Activated T-cell treated with anti-CD3 and anti-CD28 coated beads, Interleukin-2, amount 50 U/mL, for 48 hours (primary cell): ENCODE results near the gene IKBKE.
A peak's percentile ranks its signal among the peaks of the same experiment; 100 is the strongest.

Experiments used
- DNase-seq, 2 experiments: peaks; one replicate each; pipeline ENCODE4 v3.0.0-alpha.2; 2020

The IKBKE gene

GRCh38 chr1:206514813-206515387, 44.6 kb downstream of the IKBKE start:
- DNase-seq = no peak

DNA sequence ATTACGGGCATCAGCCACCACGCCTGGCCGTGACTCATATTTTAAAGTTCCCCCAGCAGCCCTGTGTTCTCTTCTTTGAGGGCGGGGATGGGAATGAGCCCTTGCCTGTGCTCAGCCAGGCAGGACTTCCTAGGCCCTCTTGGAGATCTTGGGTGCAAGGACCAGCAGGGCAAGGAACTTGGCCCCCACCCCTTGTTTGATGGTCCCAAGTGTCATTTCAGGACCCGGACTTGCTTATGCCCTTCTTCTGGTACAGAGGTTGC, 46.4 kb downstream of the IKBKE start:
- no peak for DNase-seq

GRCh38 chr1:206517784-206518183, 47.5 kb downstream of the IKBKE start:
- DNase-seq = no peak

DNA sequence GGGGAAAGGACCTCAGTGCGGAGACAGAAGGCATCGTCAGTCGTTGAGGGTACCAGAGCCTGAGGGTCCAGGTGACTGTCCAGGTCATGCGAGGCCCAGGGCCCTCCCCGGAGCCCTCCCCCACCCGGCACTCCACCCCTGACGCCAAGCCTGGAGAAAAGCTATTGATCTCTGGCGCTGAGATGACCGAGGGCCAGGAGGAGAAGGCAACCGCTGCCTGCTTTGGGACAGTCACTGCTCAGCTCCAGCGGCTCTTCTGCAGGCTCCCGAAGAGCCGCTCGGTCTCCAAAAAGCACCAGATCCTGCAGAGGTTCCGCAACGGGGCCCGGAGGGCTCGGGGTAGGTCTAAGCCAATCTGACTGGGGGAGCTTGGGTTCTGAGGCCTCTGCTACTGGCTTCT, 47.9 kb downstream of the IKBKE start:
- DNase-seq = no peak

DNA sequence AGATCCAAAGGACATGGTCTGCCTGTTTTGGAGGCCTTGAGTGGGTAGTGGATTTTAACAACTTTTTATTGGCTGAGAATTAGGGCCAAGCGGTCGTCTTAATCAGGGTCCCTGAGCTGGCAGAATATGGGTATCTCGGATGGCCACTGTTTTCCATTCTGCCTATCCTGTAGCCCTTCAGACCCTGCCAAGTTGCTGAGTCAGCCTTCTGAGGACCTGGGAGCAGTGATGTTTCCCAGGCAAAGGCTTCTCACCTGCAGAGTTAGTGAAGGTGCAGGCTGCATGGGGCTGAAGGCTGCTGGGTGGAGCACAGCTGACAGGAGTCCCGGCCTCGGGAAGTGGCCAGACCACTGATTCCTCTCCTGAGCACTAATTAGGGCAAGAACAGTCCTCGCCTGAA, 48.5 kb downstream of the IKBKE start:
- no peak for DNase-seq

- DNase-seq = no peak
Observed at GRCh38 chr1:206521127-206521526, 50.9 kb downstream of the IKBKE start.

GRCh38 chr1:206521694-206522402, 51.6 kb downstream of the IKBKE start:
- no peak for DNase-seq

DNA sequence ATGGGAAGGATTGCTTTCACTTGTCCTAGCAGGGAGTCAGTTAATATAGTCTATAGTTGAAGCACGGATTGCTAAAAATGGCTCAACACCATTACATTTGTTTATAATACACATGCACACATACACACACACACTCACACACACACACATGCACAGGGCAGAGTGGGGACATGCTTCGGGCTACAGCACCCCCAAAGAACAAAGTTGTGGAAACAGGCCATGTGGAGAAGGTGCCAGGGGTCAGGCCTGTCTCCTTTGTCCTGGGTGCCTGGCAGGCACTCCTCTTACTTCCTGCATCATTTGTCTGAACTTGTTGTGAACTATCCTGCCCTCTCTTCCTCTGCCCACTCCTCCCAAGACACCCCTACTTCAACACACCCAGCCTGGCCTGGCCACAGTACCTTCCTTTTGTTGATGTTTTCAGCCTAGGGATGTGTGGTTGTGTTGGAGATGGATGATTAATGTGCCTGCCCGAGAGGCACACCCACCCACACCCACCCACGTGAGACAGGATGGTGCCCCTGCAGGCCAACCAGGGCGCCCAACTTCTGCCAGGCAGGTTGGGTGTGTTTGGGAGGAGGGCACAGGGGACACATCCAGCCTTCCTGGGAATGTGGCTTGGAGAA, 54.6 kb downstream of the IKBKE start:
- DNase-seq = no peak

DNA sequence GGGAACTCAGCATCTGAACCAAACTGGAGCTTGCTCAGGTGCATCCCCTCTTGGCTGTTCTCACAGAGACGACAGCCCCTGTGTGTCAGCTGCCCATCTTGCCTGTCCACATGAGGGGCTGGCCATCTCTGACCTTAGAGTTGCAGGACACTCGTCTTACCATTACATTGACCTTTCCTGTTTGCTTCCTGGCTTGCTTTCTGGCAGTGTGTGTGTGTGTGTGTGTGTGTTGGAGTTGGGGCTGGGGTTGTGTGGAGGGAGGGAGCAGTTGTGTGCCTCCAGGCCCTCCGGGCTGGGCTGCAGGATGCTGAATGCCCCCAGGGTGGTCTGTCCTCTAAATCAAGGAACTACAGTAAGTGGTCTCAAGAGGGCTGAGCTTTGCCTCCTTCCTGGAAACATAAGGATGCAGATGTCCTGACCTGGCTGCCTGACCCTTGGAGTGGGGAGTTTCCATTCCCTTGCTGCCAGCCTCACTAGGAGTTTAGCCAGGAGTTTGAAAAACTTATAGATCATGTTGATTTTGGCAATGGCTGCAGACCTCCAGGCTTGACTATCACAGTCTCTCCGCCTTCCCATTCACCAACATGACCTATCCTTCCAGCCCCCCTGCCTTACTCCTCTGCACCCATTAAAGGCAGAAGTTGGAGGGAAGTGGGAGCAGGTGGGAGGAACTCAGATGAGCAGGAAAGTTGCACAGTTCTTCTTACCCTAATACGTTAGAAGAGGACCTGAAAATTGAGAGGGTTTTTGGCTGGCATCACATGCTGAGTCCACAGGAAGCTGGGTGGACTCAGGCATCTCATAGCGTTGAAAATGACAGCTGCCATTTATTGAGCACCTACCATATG, 56.0 kb downstream of the IKBKE start:
- DNase-seq = no peak

- no peak for DNase-seq
Observed at GRCh38 chr1:206529425-206529824, 59.1 kb downstream of the IKBKE start.

DNA sequence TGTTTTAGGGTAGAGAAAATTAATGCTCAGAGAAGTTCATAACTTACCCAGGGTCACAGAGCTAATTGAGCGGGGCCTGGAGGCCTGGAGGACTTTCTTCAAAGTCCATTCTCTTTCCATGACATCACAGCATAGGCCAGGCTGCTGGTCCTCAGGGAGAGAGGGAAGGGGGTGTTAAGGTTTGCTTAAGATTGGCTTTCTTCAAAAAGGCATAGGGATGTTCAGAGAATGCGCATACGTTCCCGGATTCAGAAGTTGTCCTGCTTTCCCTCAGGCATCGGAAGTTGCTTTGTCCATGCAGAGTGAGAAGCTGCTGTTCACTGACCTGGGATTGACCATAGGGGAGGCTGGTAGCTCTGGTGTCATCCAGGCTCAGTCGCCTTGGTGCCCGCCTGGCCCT, 62.1 kb downstream of the IKBKE start:
- DNase-seq = no peak

DNA sequence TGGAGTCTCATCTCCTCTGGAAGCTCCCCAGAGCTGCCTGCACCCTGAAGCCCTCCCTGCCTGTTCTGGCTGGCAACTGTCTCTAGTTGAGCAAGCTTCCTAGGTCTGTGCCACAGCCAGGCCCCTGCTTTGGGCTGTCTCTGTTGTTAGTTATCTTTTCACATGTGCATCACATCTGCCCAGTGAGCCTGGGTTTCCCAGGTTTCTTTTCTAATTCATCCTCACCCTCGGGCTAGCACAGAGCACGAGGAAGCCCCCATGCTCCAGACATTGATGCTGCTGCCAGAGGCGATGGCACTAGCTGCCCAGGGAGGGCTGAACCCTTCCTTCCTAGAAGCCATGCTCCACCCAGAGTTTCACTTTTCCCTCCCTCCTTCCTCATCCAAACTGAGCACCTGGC, 64.3 kb downstream of the IKBKE start:
- DNase-seq = no peak

DNA sequence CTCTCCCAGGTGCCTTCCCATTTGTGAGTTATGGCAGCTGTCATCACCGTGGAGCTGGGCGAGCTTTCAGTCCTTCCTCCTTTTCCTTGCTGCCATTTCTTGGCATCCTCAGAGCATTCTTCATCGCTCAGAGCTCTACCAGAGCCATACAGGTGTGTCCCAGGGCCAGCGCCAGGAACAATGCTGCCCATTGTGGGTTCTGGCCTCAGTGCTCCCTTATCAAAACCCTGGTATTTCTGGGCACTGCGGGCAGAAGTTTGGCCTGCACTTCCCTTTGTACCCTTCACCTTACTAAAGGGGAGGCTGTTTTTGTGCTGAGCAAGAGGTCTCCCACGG, 65.5 kb downstream of the IKBKE start:
- no peak for DNase-seq

DNA sequence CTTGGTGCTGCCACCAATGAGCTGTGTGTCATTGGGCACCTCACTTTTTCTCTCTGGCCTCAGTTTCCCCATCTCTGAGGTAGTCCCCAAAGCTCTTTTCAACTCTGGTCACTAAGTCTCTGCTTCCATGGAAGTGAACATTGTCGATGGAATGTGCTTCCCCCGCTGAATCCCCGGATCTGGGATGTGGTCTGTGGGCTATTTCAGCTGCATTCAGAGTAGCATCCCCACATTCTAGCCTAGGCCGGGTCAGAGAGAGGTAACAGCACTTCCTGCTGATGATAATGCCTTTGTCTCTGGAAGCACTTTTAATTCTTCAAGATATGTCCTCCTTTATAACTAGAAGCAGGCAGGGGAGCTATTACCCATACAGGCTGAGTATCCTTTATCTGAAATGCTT, 66.9 kb downstream of the IKBKE start:
- no peak for DNase-seq

GRCh38 chr1:206538086-206538770, 68.0 kb downstream of the IKBKE start:
- peak in 1 of 2 experiments; percentile 35 for DNase-seq

DNA sequence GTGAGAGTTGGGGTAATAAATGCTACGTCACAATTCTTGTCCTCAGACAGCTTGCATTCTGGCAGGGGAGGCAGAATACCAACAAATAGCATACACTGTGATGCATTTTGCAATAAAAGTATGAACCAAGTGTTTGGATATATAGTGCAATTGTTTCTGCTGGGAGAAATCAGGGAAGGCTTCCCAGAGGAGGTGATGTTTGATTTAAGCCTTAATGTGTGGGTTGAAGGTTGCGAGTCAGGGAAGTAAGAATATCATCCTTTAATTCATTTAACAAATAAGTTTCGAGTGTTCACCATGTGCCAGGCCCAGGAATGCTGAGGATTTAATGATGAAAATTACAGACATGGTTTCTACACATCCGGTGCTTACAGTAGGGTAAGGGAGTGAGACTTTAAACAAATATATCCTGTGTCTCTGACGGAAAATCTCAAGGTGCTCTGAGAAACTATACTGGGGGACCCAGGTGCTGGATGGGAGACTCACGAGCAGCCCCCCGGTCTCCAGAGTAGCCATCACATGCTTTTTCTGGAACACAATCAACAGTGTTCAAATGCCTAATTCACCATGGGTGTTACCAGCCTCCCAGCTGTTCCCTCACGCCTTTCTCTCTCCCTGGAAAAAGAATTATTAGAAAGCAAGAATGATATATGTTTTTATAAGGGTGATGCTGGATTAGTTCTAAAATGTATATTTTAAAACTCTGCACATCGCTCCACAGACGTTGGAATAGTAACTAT, 68.8 kb downstream of the IKBKE start:
- no peak for DNase-seq

GRCh38 chr1:206540044-206540780, 69.9 kb downstream of the IKBKE start:
- DNase-seq = no peak

DNA sequence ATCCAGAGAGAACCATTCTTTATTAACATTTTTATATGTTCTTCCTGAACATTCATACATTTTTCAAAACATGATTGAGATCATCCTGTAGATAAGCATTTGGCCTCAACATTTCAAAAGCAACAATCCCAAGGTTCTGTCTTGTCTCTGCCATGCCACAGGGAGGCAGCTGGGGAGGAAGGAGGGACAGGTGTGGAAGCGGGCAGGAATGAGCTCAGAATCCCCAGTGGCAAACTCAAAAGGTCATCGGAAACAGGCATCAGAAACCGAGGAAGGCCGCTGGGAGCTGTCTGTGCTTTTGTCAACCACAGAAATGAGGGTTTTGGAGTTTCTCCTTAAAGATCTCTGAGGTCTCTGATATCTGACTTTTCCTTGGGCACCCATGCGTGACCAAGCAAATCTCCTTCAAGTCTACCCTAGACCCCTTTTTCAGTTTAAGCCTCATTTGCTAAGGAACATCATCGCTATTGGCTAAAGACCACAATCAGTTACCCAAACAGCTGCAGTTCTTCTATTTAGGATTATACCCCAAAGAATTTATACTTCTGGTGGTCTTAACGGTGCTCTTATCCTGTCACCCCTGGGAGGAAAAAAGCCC, 71.1 kb downstream of the IKBKE start:
- no peak for DNase-seq

DNA sequence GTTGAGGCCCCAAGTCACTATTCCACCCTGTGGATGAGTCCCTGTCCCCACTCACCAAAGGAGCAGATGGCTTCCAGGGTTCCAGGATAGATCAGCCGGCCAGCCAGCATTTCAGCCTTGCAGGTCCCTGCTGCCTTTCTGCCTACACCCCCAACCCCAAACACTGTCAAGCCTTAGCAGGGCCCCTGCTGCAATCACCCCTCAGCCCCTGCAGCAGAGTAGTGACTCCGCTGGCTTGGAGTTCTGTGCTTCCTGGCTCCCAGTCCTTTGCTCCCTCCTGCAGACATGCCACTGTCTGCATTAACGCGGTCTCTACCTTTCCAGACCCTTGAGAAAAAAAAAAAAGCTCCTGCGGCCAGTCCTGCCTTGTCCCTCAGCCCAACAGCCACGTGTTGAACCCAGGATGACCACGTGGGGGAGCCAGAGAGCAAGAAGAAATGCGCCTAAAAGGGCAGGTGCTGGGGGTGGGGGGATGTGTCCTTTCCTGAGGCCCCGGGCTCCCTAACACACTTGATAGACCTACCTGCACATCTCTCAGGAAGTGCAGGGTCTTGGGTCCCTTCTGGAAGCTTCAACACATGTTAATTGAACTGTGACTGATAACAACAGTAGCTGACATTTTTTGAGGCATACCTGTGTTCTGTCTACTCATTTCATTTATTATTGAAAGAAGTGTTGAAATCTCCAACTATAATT, 74.4 kb downstream of the IKBKE start:
- DNase-seq = peak; percentile 93 to 98

DNA sequence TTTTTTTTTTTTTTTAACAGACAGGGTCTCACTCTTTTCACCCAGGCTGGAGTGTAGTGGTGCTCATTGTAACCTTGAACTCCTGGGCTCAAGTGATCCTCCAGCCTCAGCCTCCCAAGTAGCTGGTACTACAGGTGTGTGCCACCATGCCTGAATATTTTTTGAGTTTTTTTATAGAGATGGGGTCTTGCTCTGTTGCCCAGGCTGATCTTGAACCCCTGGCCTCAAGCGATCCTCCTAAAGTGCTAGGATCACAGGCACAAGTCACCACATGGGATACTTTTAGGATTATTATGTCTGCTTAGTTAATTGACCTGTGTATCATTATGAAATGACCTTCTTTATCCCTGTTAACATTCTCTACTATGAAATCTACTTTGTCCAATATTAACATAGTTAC, 75.1 kb downstream of the IKBKE start:
- no peak for DNase-seq
